ENCODE data around the gene TP53TG5. TPM values are rescaled to one million over a fixed set of nuclear protein-coding genes. Genes with fewer than 3 reads are reported as not detected.

TP53TG5 gene
- total RNA-seq, 1 donor from 2014 or later, result not detected

- no peak for FAIRE-seq
- DNase-seq (ENCODE audit: low spot score in 2 of 2), result peak; percentile 72 to 81
Measured at GRCh38 chr20:45406260-45407066, 28.3 kb upstream of the TP53TG5 start.

- no peak for FAIRE-seq
- DNase-seq (ENCODE audit: low spot score in 2 of 2), result peak; percentile 52 to 53
Measured at GRCh38 chr20:45405571-45406259, 27.6 kb upstream of the TP53TG5 start.

- FAIRE-seq (no peak), DNase-seq (ENCODE audit: low spot score in 2 of 2) (no peak)
Measured at GRCh38 chr20:45404438-45404837, 26.3 kb upstream of the TP53TG5 start.

GRCh38 chr20:45402946-45403345 is 24.8 kb upstream of the TP53TG5 start:
- FAIRE-seq (no peak), DNase-seq (ENCODE audit: low spot score in 2 of 2) (no peak)

GRCh38 chr20:45400346-45401031 is 22.4 kb upstream of the TP53TG5 start:
- DNase-seq (ENCODE audit: low spot score in 2 of 2) (no peak), FAIRE-seq (no peak)

- FAIRE-seq (no peak), DNase-seq (ENCODE audit: low spot score in 2 of 2) (no peak)
Measured at GRCh38 chr20:45399018-45399417, 20.9 kb upstream of the TP53TG5 start.

- DNase-seq (ENCODE audit: low spot score in 2 of 2) (no peak), FAIRE-seq (no peak)
Measured at GRCh38 chr20:45395114-45395415, 16.9 kb upstream of the TP53TG5 start.

GRCh38 chr20:45394221-45395113 is 16.3 kb upstream of the TP53TG5 start:
- FAIRE-seq (no peak), DNase-seq (ENCODE audit: low spot score in 2 of 2) (no peak)

GRCh38 chr20:45392733-45393132 is 14.6 kb upstream of the TP53TG5 start:
- DNase-seq (ENCODE audit: low spot score in 2 of 2), result no peak
- no peak for FAIRE-seq

- DNase-seq (ENCODE audit: low spot score in 2 of 2) (no peak), FAIRE-seq (no peak)
Measured at GRCh38 chr20:45391559-45391958, 13.4 kb upstream of the TP53TG5 start.

- no peak for FAIRE-seq
- no peak for DNase-seq (ENCODE audit: low spot score in 2 of 2)
Measured at GRCh38 chr20:45390931-45391330, 12.8 kb upstream of the TP53TG5 start.

GRCh38 chr20:45387274-45387673 is 9.1 kb upstream of the TP53TG5 start:
- DNase-seq (ENCODE audit: low spot score in 2 of 2) (no peak), FAIRE-seq (no peak)

- FAIRE-seq, result no peak
- no peak for DNase-seq (ENCODE audit: low spot score in 2 of 2)
Measured at GRCh38 chr20:45377269-45377668, 856 bp downstream of the TP53TG5 start.

- no peak for FAIRE-seq
- DNase-seq (ENCODE audit: low spot score in 2 of 2), result no peak
Measured at GRCh38 chr20:45374966-45375365, 3.2 kb downstream of the TP53TG5 start.

GRCh38 chr20:45374101-45374467 is 4.0 kb downstream of the TP53TG5 start:
- no peak for DNase-seq (ENCODE audit: low spot score in 2 of 2)
- FAIRE-seq, result no peak

GRCh38 chr20:45373353-45374100 is 4.6 kb downstream of the TP53TG5 start:
- no peak for FAIRE-seq
- DNase-seq (ENCODE audit: low spot score in 2 of 2), result peak; percentile 46 to 82

GRCh38 chr20:45372646-45373352 is 5.3 kb downstream of the TP53TG5 start:
- FAIRE-seq, result no peak
- peak in 1 of 2 donors; percentile 55 for DNase-seq (ENCODE audit: low spot score in 2 of 2)

GRCh38 chr20:45372241-45372640 is 5.9 kb downstream of the TP53TG5 start:
- DNase-seq (ENCODE audit: low spot score in 2 of 2) (no peak), FAIRE-seq (no peak)

- FAIRE-seq (no peak), DNase-seq (ENCODE audit: low spot score in 2 of 2) (no peak)
Measured at GRCh38 chr20:45370571-45371160, 7.5 kb downstream of the TP53TG5 start.
